Measurements from ENCODE around the gene IL31RA.

Gene IL31RA

DNA sequence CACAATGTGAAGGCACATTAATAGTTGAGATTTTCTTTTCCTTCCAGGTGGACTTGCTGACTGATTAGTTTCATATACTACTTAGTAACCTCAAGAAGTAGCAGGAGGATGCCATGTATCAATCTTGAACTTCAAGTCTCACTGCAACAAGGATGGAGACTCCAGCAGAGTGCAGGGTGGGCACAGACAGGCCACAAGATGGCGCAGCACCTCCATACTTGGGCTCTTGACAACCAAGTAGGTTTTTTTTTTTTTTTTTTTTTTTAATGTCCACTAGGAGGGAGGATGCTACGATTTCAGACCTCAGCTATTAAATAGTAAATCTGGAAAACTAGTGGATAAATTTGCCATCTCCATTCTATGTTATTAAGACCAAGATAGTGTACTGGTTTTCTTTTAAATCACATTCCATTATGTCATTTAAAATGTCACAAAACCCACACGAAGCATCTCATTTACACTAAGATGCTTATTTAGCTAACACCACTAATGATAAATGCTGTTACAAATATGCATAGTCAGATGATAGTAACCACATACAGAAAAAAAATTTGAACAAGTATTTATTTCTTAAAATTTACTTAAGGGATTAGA is 85.0 kb downstream of the IL31RA start:
- TF ChIP-seq POLR2AphosphoS5 (IDR thresholded peaks at IDR 0.05; ENCODE audit: low read depth, low read length): no peak
- TF ChIP-seq FOXP2 (optimal IDR thresholded peaks at IDR 0.05; ENCODE audit: borderline replicate concordance, extremely low read depth, extremely low read length, insufficient read depth): no peak
- TF ChIP-seq SIN3A (IDR thresholded peaks at IDR 0.05; ENCODE audit: borderline replicate concordance, insufficient read depth, low read length): no peak
- TF ChIP-seq, protein P1, sequence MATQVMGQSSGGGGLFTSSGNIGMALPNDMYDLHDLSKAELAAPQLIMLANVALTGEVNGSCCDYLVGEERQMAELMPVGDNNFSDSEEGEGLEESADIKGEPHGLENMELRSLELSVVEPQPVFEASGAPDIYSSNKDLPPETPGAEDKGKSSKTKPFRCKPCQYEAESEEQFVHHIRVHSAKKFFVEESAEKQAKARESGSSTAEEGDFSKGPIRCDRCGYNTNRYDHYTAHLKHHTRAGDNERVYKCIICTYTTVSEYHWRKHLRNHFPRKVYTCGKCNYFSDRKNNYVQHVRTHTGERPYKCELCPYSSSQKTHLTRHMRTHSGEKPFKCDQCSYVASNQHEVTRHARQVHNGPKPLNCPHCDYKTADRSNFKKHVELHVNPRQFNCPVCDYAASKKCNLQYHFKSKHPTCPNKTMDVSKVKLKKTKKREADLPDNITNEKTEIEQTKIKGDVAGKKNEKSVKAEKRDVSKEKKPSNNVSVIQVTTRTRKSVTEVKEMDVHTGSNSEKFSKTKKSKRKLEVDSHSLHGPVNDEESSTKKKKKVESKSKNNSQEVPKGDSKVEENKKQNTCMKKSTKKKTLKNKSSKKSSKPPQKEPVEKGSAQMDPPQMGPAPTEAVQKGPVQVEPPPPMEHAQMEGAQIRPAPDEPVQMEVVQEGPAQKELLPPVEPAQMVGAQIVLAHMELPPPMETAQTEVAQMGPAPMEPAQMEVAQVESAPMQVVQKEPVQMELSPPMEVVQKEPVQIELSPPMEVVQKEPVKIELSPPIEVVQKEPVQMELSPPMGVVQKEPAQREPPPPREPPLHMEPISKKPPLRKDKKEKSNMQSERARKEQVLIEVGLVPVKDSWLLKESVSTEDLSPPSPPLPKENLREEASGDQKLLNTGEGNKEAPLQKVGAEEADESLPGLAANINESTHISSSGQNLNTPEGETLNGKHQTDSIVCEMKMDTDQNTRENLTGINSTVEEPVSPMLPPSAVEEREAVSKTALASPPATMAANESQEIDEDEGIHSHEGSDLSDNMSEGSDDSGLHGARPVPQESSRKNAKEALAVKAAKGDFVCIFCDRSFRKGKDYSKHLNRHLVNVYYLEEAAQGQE (IDR thresholded peaks at IDR 0.05; ENCODE audit: insufficient read depth in 1 of 2, low read depth in 2 of 2, low read length in 2 of 2): no peak
- TF ChIP-seq TAF1 (IDR thresholded peaks at IDR 0.05; ENCODE audit: borderline replicate concordance, insufficient read depth, low read length): no peak

DNA sequence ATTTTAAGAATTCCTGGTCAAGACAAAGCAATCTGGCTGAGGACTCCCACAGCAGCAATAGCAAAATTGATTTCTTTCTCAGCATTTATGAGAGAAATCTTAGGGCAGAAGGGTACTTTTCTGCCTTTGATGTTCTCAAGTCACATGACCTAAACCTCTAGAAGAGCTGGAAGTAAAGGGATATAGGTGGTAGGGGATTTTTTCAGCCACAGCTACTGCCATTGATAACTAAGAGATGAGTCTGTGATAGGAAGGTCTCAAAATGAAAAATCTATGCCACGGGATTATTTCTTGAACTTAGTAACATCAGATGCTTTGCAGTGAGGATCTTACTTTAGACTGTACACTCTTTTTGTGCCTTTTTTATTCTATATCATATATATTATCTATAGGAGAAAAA is 108.1 kb downstream of the IL31RA start:
- no peak for TF ChIP-seq TAF1 (IDR thresholded peaks at IDR 0.05; ENCODE audit: borderline replicate concordance, insufficient read depth, low read length)
- TF ChIP-seq SIN3A (IDR thresholded peaks at IDR 0.05; ENCODE audit: borderline replicate concordance, insufficient read depth, low read length): no peak
- TF ChIP-seq FOXP2 (optimal IDR thresholded peaks at IDR 0.05; ENCODE audit: borderline replicate concordance, extremely low read depth, extremely low read length, insufficient read depth): no peak
- TF ChIP-seq, protein P1 (IDR thresholded peaks at IDR 0.05; ENCODE audit: insufficient read depth in 1 of 2, low read depth in 2 of 2, low read length in 2 of 2): no peak

DNA sequence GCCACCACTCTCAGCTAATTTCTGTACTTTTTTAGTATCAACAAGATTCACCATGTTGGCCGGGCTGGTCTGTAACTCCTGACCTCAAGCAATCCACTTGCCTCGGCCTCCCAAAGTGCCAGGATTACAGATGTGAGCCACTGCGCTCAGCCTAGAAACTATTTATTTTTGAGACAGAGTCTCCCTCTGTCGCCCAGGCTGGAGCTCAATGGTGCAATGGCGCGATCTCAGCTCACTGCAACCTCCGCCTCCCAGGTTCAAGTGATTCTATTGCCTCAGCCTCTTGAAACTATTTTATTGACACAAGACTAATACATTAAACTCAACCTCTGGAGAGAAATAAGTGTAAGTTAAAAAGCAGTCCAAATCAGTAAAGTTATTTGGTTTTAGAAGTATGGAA is 109.6 kb downstream of the IL31RA start:
- TF ChIP-seq TAF1 (IDR thresholded peaks at IDR 0.05; ENCODE audit: borderline replicate concordance, insufficient read depth, low read length): no peak
- TF ChIP-seq SIN3A (IDR thresholded peaks at IDR 0.05; ENCODE audit: borderline replicate concordance, insufficient read depth, low read length): no peak
- TF ChIP-seq POLR2AphosphoS5 (IDR thresholded peaks at IDR 0.05; ENCODE audit: low read depth, low read length): no peak
- TF ChIP-seq, protein P1 (IDR thresholded peaks at IDR 0.05; ENCODE audit: insufficient read depth in 1 of 2, low read depth in 2 of 2, low read length in 2 of 2): no peak
- no peak for TF ChIP-seq FOXP2 (optimal IDR thresholded peaks at IDR 0.05; ENCODE audit: borderline replicate concordance, extremely low read depth, extremely low read length, insufficient read depth)

DNA sequence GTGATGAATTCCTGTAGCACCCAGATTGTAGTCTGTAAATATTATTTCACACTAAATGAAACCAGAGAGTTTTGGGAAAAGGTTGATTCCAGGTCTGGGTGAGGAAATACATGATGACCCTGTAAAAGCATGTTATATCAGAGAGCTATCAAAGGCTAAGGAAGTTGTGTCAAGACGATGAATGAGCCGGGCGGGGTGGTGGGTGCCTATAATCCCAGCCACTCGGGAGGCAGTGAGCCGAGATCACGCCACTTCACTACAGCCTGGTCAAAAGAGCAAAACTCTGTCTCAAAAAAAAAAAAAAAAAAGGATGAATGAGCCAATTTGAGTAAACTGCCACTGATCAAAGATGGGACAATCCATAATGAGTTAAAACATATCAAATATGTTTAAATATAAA is 114.4 kb downstream of the IL31RA start:
- no peak for TF ChIP-seq SIN3A (IDR thresholded peaks at IDR 0.05; ENCODE audit: borderline replicate concordance, insufficient read depth, low read length)
- TF ChIP-seq POLR2AphosphoS5 (IDR thresholded peaks at IDR 0.05; ENCODE audit: low read depth, low read length): no peak
- TF ChIP-seq TAF1 (IDR thresholded peaks at IDR 0.05; ENCODE audit: borderline replicate concordance, insufficient read depth, low read length): no peak
- TF ChIP-seq, protein P1 (IDR thresholded peaks at IDR 0.05; ENCODE audit: insufficient read depth in 1 of 2, low read depth in 2 of 2, low read length in 2 of 2): no peak
- TF ChIP-seq FOXP2 (optimal IDR thresholded peaks at IDR 0.05; ENCODE audit: borderline replicate concordance, extremely low read depth, extremely low read length, insufficient read depth): no peak

DNA sequence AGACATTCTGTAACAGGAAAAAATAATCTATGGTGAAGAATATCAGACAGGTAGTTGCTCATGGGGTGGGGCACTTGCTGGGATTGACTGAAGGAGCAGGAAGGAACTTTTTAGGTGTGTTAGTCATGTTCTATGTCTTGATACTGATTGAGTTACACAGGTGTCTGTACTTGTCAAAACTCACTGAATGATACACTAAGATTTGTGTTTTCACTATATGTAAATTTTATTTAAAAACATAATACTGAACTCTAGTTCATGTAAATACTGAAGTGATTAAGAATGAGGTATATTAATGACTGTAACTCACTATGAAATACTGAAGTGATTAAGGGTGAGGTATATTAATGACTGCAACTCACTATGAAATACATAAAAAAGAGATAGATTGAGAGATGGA is 115.1 kb downstream of the IL31RA start:
- no peak for TF ChIP-seq POLR2AphosphoS5 (IDR thresholded peaks at IDR 0.05; ENCODE audit: low read depth, low read length)
- no peak for TF ChIP-seq SIN3A (IDR thresholded peaks at IDR 0.05; ENCODE audit: borderline replicate concordance, insufficient read depth, low read length)
- no peak for TF ChIP-seq TAF1 (IDR thresholded peaks at IDR 0.05; ENCODE audit: borderline replicate concordance, insufficient read depth, low read length)
- TF ChIP-seq FOXP2 (optimal IDR thresholded peaks at IDR 0.05; ENCODE audit: borderline replicate concordance, extremely low read depth, extremely low read length, insufficient read depth): no peak
- TF ChIP-seq, protein P1 (IDR thresholded peaks at IDR 0.05; ENCODE audit: insufficient read depth in 1 of 2, low read depth in 2 of 2, low read length in 2 of 2): no peak

All from PFSK-1 (cell line).